Stimulated activated CD8-positive, alpha-beta memory T cell treated with anti-CD3 and anti-CD28 coated beads, Interleukin-15, amount 100 ng/mL, for 1 hour (primary cell): ENCODE measurements around the gene NETO1.

Experiments
- DNase-seq: peaks from one replicate; pipeline ENCODE4 v3.0.0-alpha.2; 2020; ENCODE audit warnings: low read depth

Gene NETO1, protein sequence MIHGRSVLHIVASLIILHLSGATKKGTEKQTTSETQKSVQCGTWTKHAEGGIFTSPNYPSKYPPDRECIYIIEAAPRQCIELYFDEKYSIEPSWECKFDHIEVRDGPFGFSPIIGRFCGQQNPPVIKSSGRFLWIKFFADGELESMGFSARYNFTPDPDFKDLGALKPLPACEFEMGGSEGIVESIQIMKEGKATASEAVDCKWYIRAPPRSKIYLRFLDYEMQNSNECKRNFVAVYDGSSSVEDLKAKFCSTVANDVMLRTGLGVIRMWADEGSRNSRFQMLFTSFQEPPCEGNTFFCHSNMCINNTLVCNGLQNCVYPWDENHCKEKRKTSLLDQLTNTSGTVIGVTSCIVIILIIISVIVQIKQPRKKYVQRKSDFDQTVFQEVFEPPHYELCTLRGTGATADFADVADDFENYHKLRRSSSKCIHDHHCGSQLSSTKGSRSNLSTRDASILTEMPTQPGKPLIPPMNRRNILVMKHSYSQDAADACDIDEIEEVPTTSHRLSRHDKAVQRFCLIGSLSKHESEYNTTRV

DNA sequence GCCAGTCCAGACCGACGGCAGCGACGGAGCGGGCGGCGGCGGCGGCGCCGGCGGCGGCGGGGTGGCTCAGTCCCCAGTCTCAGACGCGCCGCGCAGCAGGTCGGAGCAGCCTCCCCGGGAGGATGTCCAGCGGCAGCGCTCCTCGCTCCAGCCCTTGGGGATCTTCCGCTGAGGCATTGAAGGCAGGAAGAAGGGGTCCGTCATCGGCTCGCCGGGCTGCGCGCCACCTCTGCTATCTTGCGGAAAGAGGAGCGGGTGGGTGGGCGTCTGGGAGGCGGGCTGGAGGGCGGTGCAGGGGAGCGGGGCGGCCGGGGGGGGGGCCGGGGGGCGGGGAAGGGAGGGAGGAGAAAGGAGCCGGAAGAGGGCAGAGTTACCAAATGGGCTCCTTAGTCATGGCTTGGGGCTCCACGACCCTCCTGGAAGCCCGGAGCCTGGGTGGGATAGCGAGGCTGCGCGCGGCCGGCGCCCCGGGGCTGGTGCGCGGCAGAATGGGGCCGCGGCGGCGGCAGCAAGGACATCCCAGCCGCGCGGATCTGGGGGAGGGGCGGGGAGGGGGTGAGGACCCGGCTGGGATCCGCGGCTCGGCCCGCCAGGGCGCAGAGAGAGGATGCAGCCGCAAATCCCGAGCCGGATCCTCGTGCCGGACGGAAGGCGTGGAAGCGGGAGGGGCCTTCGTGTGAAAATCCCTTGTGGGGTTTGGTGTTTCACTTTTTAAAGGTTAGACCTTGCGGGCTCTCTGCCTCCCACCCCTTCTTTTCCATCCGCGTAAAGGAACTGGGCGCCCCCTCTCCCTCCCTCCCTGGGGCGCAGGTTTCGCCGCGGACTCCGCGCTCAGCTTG lies at the start of gene NETO1:
TSS of gene NETO1 (minus strand) at position 242 of the 839 bp plus-strand sequence. CDS start 696 bp downstream, outside the sequence.
- no peak for DNase-seq

DNA sequence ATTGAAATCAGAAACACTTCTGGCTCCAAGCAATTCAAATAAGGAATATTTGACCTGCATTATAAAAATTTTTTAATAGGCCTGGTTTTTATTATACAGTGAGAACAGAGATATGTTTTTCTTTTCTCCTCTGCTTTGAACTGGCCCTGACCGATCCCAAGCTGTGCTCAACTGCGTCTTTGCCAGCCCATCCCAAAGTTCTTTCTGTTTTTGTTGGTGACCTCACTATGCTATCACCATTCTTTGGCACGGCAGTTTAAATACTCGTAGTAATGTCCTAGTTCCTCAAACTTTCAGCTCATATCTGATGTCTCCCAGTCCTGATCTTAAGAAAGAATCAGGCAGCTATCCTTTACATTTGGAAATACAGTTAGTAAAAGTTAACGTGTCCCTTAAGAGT lies 42.3 kb upstream of the NETO1 start:
- DNase-seq = no peak

DNA sequence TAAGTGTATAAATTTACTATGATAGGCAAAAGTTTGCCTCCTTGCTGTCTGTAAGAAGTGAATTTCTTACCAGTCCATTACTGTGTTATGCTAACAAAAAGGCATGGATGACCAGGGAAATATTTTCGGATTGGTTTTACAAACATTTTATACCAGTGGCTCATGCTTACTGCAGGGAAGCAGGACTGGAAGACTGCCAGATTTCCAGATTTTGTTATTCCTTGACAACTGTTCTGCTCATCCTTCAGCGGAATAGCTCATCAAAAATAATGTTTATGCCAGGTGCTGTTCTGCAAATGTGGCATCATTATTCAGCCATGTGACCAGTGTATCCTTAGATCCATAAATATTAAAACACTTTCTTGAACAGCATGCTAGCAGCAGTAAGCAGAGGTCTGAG lies 40.4 kb upstream of the NETO1 start:
- DNase-seq = no peak

DNA sequence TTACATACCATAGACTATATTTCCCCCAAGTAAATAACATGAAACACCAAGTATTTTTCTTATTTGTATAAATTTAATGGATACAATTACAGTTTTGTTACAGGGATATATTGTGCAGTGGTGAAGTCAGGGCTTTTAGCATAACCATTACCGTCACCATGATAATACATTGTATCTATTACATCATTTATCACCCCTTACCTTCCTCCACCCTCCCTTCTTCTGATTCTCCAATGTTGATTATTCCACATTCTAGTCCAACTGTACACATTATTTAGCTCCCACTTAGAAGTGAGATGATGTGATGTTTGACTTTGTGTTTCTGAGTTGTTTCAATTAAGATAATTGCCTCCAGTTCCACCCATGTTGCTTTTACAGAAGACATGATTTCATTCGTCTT lies 35.2 kb upstream of the NETO1 start:
- no peak for DNase-seq

- no peak for DNase-seq
Measured at GRCh38 chr18:72899338-72899737, 31.6 kb upstream of the NETO1 start.

GRCh38 chr18:72898870-72899269 lies 31.1 kb upstream of the NETO1 start:
- DNase-seq = no peak

GRCh38 chr18:72895548-72895947 lies 27.8 kb upstream of the NETO1 start:
- DNase-seq = no peak

DNA sequence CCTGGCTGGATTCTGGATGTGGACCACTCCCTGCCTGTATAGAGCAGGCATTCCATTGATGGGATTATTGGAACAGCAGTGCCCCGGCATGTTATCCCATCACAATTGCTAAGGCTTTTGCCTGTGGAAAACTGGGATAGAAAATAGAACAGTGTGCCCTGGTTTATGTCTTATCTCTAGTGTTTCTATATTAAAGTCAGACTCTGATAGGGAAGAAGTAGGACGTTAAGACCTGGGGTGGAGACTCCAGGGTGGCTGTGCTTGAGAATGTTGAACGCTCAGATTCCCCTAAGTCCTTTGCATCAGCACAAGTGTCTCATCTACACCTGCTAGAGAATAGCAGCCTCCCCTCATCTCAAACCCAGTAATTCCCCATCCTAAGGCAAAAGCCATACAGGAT lies 10.8 kb upstream of the NETO1 start:
- no peak for DNase-seq

DNA sequence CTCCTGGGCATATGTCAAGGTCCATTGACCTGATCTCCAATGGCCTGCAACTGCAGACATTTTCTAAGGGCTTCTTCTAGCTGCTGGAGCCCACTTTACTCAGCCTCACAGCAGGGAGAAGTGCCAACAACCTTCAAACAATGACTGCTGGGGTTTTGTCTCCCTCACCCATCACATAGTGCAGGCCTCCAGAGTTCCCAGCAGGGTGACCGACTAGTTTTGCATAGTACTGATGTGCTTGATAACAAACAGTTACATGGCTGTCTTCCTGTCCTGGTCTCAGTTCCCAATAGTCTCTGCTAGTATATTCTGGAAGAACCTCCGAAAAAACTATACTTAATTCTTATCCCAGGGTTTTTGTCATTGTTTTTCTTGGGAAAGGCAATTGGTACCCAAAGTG lies 10.4 kb upstream of the NETO1 start:
- no peak for DNase-seq

- no peak for DNase-seq
Measured at GRCh38 chr18:72871091-72871490, 3.3 kb upstream of the NETO1 start.

- DNase-seq = no peak
Measured at GRCh38 chr18:72869226-72870185, 1.7 kb upstream of the NETO1 start.

- no peak for DNase-seq
Measured at GRCh38 chr18:72868585-72869225, 918 bp upstream of the NETO1 start.

- no peak for DNase-seq
Measured at GRCh38 chr18:72866901-72867745, 664 bp downstream of the NETO1 start.

- no peak for DNase-seq
Measured at GRCh38 chr18:72866442-72866900, 1.3 kb downstream of the NETO1 start.

DNA sequence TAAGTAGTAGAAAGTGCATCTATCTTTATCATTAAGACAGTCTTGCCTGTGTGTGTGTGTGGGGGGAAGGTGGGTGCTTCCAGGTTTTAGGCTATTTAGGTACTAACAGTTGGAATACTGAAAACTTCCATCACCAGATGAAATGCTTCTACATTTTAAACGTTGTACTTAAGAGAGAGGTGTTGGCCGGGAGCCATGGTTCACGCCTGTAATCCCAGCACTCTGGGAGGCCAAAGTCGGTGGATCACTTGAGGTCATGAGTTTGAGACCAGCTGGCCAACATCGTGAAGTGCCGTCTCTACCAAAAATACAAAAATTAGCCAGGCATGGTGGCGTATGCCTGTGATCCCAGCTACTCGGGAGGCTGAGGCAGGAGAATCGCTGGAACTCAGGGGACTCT lies 4.0 kb downstream of the NETO1 start:
- DNase-seq = no peak

GRCh38 chr18:72859088-72859487 lies 8.7 kb downstream of the NETO1 start:
- no peak for DNase-seq

- DNase-seq = no peak
Measured at GRCh38 chr18:72849671-72850070, 18.1 kb downstream of the NETO1 start.

GRCh38 chr18:72848503-72849237 lies 19.1 kb downstream of the NETO1 start:
- DNase-seq = no peak

DNA sequence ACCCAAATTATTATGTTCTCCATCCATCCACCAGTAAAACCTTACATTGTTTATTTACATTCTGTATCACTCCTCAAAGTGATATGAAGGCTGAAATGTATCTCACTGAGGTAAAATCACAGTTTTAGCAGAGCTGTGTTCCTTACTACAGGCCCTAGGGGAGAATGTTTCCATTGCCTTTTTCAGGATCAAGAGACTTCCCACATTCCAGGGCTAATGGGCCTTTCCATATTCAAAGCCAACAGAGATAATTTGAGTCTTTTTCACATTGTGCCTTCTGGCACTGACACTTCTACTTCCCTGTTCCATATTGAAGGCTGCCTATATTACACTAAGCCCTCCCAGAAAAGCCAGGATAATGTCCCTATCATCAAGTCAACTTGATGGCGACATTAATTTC lies 20.0 kb downstream of the NETO1 start:
- DNase-seq = no peak
